ENCODE results near the gene ABHD16B.

GRCh38 chr20:63829603-63829944 lies 31.7 kb upstream of the ABHD16B start:
- TF ChIP-seq, protein P1, sequence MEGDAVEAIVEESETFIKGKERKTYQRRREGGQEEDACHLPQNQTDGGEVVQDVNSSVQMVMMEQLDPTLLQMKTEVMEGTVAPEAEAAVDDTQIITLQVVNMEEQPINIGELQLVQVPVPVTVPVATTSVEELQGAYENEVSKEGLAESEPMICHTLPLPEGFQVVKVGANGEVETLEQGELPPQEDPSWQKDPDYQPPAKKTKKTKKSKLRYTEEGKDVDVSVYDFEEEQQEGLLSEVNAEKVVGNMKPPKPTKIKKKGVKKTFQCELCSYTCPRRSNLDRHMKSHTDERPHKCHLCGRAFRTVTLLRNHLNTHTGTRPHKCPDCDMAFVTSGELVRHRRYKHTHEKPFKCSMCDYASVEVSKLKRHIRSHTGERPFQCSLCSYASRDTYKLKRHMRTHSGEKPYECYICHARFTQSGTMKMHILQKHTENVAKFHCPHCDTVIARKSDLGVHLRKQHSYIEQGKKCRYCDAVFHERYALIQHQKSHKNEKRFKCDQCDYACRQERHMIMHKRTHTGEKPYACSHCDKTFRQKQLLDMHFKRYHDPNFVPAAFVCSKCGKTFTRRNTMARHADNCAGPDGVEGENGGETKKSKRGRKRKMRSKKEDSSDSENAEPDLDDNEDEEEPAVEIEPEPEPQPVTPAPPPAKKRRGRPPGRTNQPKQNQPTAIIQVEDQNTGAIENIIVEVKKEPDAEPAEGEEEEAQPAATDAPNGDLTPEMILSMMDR (IDR thresholded peaks at IDR 0.05) = no peak
- no peak for TF ChIP-seq EZH2 (IDR thresholded peaks at IDR 0.05; ENCODE audit: borderline replicate concordance, insufficient read depth, low read depth, low read length, poor library complexity, severe bottlenecking)
